Spleen (tissue), 11 donors: ENCODE data around the gene ARHGAP6. TPM values are rescaled to one million over a fixed set of nuclear protein-coding genes. Genes with fewer than 3 reads are reported as not detected.

ENCODE experiments used
- DNase-seq: peaks from one replicate; pipeline ENCODE4 v3.0.0-alpha.2; 2020
- H3K27ac ChIP-seq, 8 donors: fragments of 200-600 bp; sonication (generic) in 7 of 8; 1 replicate in 4 of 8; 2 replicates in 4 of 8; pipeline versions ENCODE4 v1.5.0 to v1.8.0; 2016 to 2021; ENCODE audit warnings: inconsistent platforms in 4 of 8, mild to moderate bottlenecking in 4 of 8, moderate library complexity in 1 of 8
- H3K27me3 ChIP-seq, 7 donors: fragments of 200-600 bp; sonication (generic) in 6 of 7; replicated peaks in 1 of 7; 1 replicate in 4 of 7; 2 replicates in 3 of 7; pipeline versions ENCODE4 v1.5.0 to v1.8.0; 2016 to 2021; ENCODE audit warnings: inconsistent platforms in 3 of 7, mild to moderate bottlenecking in 1 of 7
- H3K36me3 ChIP-seq, 6 donors: fragments of 200-600 bp; sonication (generic) in 5 of 6; 1 replicate in 4 of 6; 2 replicates in 2 of 6; pipeline versions ENCODE4 v1.5.0 to v1.8.0; 2016 to 2021; ENCODE audit warnings: inconsistent platforms in 2 of 6
- H3K4me1 ChIP-seq, 6 donors: fragments of 200-600 bp; sonication (generic) in 5 of 6; 1 replicate in 3 of 6; 2 replicates in 3 of 6; pipeline versions ENCODE4 v1.5.0 to v1.8.0; 2016 to 2021; ENCODE audit warnings: inconsistent platforms in 3 of 6
- H3K4me3 ChIP-seq, 8 donors: fragments of 200-600 bp; sonication (generic) in 7 of 8; 1 replicate in 4 of 8; 2 replicates in 4 of 8; pipeline versions ENCODE4 v1.5.0 to v1.8.0; 2016 to 2021; ENCODE audit warnings: inconsistent platforms in 4 of 8, mild to moderate bottlenecking in 4 of 8, moderate library complexity in 2 of 8
- H3K9me3 ChIP-seq, 8 donors: fragments of 200-600 bp; sonication (generic) in 7 of 8; 1 replicate in 4 of 8; 2 replicates in 4 of 8; pipeline versions ENCODE4 v1.5.0 to v1.8.0; 2016 to 2021; ENCODE audit warnings: inconsistent platforms in 4 of 8
- POLR2A ChIP-seq, 3 donors: fragments of 450-650 bp; IDR thresholded peaks; one replicate each; pipeline ENCODE4 v1.5.1; 2017; ENCODE audit warnings: antibody characterized with exemption in 3 of 3, mild to moderate bottlenecking in 1 of 3
- POLR2AphosphoS5 ChIP-seq, 3 donors: sonication (generic); formaldehyde crosslinking; IDR thresholded peaks; one replicate each; pipeline ENCODE4 v1.5.1; 2017; ENCODE audit warnings: antibody characterized with exemption in 3 of 3
- WGBS, 5 donors: extraction: QIAGEN DNeasy Blood & Tissue Kit in 3 of 5; methylation state at CpG; one replicate each; pipeline versions ENCODE4 v1.1.5 to v1.1.7; 2013 to 2018; 5-methylcytosine and 5-hydroxymethylcytosine counted together
- intact Hi-C: fragments of 100-400 bp; cut with DNase I; formaldehyde crosslinking; loops from one replicate; pipeline ENCODE4 v1.15.0; 2023; ENCODE audit warnings: low total_unique reads
- polyA plus RNA-seq, 3 donors: library from polyadenylated mRNA; stranded (reverse); fragments of 200-250 nt; gene quantifications; one replicate each; pipeline ENCODE4 v1.2.1, GENCODE V29; 2013
- total RNA-seq, 7 donors: library from RNA; depleted of rRNA in 3 of 7; stranded (reverse); fragments of >200 nt in 3 of 7; fragmentation: NEBNext Ultra II Directional in 4 of 7; extraction: Animal tissue kit (Norgen Biotek cat#: 25700) in 4 of 7; gene quantifications; one replicate each; pipeline versions ENCODE4 v1.1.0 to v1.2.1, GENCODE V29; 2016 to 2021
- TF ChIP-seq, protein P1 (sequence below), 11 experiments: fragments of 200-600 bp in 7 of 11; fragments of 450-650 bp in 4 of 11; sonication (generic) in 4 of 11; IDR thresholded peaks in 8 of 11; conservative IDR thresholded peaks in 3 of 11; 1 replicate in 7 of 11; 2 replicates in 4 of 11; pipeline versions ENCODE4 v1.4.0 to v1.8.0; 2016 to 2021; ENCODE audit warnings: antibody characterized with exemption in 11 of 11, inconsistent platforms in 4 of 11, mild to moderate bottlenecking in 1 of 11
- donor health status: healthy with polysubstance abuse.
- donor health status: DM: no; HTN: no; CAD: no; lungs with moderate emphysema.
- donor health status: DM: no; HTN: no; CAD: no.
- donor health status: Bipolar disorder and iron deficiency.
- donor health status: healthy.
- donor health status: DM: no; HTN: no; CAD: no.
- donor health status: DM: yes; HTN: yes; CAD: no.

Gene ARHGAP6
- total and polyA plus RNA-seq, 10 donors: 2.0 to 20.8 (median 12.7) TPM

- Histone ChIP-seq H3K9me3 (no peaks in the 10 kb centered on the region), H3K4me1 (no peaks in the 10 kb centered on the region), H3K27me3 (no peaks in the 10 kb centered on the region), H3K36me3 (no peaks in the 10 kb centered on the region), H3K27ac (no peak overlapping the region), H3K4me3 (no peak overlapping the region)
- intact Hi-C loops: no loop called here
- DNase-seq: no peak
- no peak for TF ChIP-seq POLR2A (IDR thresholded peaks at IDR 0.05)
- no peak for TF ChIP-seq POLR2AphosphoS5 (IDR thresholded peaks at IDR 0.05)
- TF ChIP-seq, protein P1, sequence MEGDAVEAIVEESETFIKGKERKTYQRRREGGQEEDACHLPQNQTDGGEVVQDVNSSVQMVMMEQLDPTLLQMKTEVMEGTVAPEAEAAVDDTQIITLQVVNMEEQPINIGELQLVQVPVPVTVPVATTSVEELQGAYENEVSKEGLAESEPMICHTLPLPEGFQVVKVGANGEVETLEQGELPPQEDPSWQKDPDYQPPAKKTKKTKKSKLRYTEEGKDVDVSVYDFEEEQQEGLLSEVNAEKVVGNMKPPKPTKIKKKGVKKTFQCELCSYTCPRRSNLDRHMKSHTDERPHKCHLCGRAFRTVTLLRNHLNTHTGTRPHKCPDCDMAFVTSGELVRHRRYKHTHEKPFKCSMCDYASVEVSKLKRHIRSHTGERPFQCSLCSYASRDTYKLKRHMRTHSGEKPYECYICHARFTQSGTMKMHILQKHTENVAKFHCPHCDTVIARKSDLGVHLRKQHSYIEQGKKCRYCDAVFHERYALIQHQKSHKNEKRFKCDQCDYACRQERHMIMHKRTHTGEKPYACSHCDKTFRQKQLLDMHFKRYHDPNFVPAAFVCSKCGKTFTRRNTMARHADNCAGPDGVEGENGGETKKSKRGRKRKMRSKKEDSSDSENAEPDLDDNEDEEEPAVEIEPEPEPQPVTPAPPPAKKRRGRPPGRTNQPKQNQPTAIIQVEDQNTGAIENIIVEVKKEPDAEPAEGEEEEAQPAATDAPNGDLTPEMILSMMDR (IDR thresholded peaks at IDR 0.05 in 8 of 11, conservative IDR thresholded peaks at IDR 0.05 in 3 of 11): no peak
- 74 to 100% (median 89%) methylated on average over 2 of the region's 2 CpGs for WGBS, 5 donors
Observed at GRCh38 chrX:11272290-11272689, 393.4 kb downstream of the ARHGAP6 start.

DNA sequence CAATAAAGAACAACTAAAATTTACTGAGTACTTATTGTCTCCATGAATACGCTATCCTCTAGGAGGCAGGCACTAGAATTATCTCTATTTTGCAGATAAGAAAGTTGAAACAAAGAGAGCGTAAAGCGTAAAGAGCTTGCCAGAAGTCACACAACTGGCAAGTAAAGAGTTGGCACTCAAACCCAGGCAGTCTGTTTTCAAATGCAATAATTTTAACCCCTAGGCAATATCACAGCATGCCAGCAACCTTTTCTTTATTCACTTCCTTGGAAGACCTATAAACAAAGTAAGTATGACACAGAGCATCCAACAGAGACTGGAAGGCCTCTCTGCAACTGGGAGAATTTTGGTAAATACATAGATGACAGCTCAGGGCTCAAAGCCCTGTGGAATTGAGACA, 395.7 kb downstream of the ARHGAP6 start:
- no peak overlapping the region for H3K4me3 ChIP-seq
- no peak for DNase-seq
- no peaks in the 10 kb centered on the region for H3K4me1 ChIP-seq
- H3K36me3 ChIP-seq: no peaks in the 10 kb centered on the region
- no peak overlapping the region for H3K27ac ChIP-seq
- H3K27me3 ChIP-seq: no peaks in the 10 kb centered on the region
- TF ChIP-seq, protein P1 (IDR thresholded peaks at IDR 0.05 in 8 of 11, conservative IDR thresholded peaks at IDR 0.05 in 3 of 11): no peak
- no peak for TF ChIP-seq POLR2AphosphoS5 (IDR thresholded peaks at IDR 0.05)
- H3K9me3 ChIP-seq: no peaks in the 10 kb centered on the region
- intact Hi-C loops: no loop called here
- 71 to 87% (median 84%) methylated on average over 3 of the region's 3 CpGs for WGBS, 5 donors

DNA sequence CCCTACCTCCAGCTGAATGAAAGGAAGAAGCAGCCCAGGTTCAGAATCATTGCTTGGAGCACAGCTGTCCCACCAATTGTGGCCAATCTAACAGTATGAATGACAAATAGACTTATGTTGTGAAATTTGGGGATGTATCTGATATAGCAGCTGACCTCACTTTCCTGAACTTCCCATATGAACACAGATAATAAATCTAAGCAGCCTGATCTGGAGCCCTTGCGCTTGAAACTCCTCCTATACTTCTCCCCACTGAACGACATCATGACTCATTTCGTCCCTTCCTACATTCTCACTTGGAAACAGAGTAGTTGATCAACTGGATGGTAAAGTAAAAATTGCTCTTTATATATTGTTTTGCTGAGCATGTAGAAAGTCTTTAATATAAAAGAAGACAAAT, 396.7 kb downstream of the ARHGAP6 start:
- H3K4me1 ChIP-seq: no peaks in the 10 kb centered on the region
- H3K27me3 ChIP-seq: no peaks in the 10 kb centered on the region
- H3K9me3 ChIP-seq: no peaks in the 10 kb centered on the region
- TF ChIP-seq, protein P1 (IDR thresholded peaks at IDR 0.05 in 8 of 11, conservative IDR thresholded peaks at IDR 0.05 in 3 of 11): no peak
- TF ChIP-seq POLR2A (IDR thresholded peaks at IDR 0.05) (no peak), POLR2AphosphoS5 (IDR thresholded peaks at IDR 0.05) (no peak)
- no peak overlapping the region for H3K27ac ChIP-seq
- no peak for DNase-seq
- H3K36me3 ChIP-seq: no peaks in the 10 kb centered on the region
- no peak overlapping the region for H3K4me3 ChIP-seq
- intact Hi-C loops: no loop called here
- 66 to 85% (median 75%) methylated on average over 3 of the region's 3 CpGs for WGBS, 5 donors

GRCh38 chrX:11267425-11267824, 398.3 kb downstream of the ARHGAP6 start:
- Histone ChIP-seq H3K4me3 (no peak overlapping the region), H3K4me1 (no peaks in the 10 kb centered on the region), H3K27ac (peak overlapping the region in 3 of 8 donors; percentile 47 to 72 (median 72)), H3K36me3 (no peaks in the 10 kb centered on the region), H3K27me3 (no peaks in the 10 kb centered on the region), H3K9me3 (no peaks in the 10 kb centered on the region)
- intact Hi-C loops: no loop called here
- TF ChIP-seq POLR2A (IDR thresholded peaks at IDR 0.05) (no peak), POLR2AphosphoS5 (IDR thresholded peaks at IDR 0.05) (no peak)
- TF ChIP-seq, protein P1 (IDR thresholded peaks at IDR 0.05 in 8 of 11, conservative IDR thresholded peaks at IDR 0.05 in 3 of 11): no peak
- WGBS, 5 donors: 71 to 90% (median 76%) methylated on average over 3 of the region's 3 CpGs
- DNase-seq: no peak
